ENCODE results near the gene EPHA3. TPM values are rescaled to one million over a fixed set of nuclear protein-coding genes. Genes with fewer than 3 reads are reported as not detected.

Gene EPHA3
- total RNA-seq, 1 donor from 2014 or later = not detected

DNA sequence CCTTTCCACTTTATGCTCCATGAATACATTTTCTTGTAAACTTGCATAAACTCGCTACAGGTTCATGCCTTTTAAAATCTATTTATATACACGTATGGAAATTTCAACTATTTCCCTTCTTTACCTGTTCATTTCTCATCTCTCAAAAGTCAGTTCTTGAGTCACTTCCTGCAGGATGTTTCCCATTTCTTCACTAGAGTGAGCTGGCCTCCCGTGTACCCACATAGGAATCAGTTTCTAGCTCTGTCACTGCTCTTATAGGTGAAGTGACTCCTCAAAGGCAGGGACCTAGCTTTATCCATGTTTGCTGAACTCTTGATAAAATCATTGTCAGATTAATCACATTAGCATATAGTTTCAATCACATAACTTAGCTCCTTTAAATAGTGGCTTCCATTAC is 259.7 kb downstream of the EPHA3 start:
- DNase-seq = no peak

DNA sequence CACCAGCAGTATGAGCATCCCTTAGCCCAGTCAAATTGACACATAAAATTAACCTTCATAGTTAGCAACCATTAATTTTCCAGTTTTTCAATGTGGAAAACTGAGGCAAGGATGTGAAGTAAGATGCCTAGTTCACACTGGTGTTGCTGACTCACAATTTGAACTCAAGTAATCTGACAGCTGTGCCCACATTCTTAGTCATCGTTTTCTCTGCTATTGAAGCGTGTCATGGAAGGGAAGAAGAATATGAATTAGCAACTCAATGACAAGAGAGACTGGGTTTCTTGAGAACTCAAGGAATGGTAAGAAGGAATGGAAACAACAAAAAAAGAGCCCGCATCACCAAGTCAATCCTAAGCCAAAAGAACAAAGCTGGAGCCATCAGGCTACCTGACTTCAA is 261.4 kb downstream of the EPHA3 start:
- DNase-seq = no peak

DNA sequence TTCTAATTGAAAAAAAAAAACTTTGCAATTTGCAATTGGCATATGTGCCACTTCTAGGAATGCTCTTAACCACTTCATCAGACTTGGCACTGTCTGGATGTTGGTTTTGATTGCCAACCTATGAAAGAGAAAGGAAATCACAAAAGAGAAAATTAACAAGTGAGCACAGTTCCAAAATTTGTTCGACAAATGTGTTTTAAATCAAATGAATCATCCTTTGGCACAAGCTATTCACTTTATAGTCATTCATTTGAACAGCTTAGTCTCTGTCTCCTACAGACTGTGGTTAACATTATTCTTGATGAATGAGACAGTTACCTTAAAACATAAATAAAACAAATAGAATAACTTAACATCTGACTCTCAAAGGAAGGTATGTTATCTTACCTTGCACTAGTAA is 265.0 kb downstream of the EPHA3 start:
- DNase-seq = no peak

DNA sequence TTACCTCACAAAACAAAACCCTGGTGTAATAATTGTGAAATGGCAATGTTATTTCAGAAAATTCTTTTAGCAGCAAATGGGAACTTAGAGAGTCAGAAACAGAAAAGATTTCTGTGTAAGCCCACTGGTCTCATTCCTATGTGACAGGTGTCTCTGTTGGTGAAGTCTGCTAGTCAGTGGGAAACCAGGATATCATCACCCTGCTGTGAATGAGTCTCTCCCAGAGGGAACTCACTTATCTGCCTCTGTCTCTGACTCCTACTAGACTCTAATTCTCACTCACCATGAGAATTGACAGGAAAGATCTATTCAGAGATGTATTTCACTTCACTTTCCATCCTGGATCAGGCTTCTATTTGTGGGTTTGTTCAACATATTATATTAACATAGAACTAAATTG is 266.0 kb downstream of the EPHA3 start:
- no peak for DNase-seq

DNA sequence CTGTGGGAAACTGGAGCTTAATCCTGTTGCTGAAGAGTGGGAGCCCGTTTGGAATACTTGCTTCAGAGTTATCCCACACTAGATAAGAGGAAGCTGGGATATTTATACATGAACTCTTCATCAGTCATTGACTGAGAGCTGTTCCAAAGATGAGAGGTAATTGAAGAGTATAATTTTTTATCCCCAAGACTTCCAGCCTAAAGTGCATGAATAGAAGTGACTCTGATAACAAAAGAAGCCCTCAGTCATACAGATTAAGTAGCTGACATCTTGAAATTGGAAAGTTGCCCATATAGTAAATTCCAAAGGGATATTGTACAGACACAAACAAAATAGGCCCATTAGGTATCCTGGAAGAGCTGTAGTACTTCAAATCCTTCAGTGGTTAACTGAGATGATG is 268.0 kb downstream of the EPHA3 start:
- DNase-seq = no peak

DNA sequence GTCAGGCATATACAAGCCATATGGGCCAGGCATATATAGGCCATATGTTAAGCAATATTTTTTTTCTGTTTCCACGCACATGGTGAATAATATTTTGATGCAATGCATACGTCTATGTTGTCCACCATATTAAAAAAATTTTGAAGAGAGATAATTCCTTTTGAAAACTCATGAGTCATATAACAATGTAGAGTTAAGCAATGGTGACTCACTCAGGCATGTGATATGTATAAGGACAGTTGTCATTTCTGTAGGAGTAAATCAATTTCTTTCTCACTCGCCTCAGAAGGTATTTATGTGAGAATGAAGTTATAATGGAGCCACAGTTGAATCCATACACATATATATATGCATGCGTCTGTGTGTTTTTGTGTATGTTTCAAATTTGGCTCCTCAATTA is 272.6 kb downstream of the EPHA3 start:
- no peak for DNase-seq

DNA sequence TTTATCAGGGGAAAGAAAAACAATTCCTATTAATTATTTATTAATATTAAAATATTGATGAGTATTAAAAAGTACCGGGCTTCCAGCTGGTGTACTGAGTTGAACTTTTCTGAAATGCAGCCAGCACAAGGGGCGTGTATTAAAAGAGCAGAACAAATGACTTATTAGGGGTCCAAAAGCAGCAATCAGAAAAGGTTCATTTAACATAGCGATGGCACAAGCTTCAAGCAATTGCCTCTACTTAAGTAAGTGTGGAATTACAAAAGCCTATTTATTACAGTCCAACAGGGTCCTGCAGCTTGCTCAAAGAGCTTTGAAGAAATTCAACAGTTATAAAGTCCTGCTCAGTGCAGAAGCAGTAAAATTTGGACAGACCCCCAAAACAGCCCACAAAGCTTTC is 285.6 kb downstream of the EPHA3 start:
- DNase-seq = no peak

DNA sequence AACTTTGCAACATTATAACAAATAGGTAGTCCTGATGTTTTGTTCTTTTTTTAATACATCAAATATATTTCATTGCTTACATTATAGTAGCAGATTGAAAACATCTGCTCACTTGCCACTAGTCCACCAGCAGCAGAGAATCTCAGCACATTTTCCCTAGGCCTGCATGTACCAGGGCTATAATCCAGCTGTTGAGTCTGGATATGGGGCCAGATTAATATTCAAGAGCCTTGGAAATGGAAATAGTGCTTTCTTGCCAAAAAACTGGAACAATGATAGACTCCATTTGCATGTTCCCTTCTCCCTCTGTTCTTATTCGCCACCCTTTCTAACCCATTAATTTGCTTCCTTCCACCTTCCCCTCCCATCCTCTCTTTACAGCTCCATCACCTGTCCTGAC is 288.0 kb downstream of the EPHA3 start:
- DNase-seq = no peak

DNA sequence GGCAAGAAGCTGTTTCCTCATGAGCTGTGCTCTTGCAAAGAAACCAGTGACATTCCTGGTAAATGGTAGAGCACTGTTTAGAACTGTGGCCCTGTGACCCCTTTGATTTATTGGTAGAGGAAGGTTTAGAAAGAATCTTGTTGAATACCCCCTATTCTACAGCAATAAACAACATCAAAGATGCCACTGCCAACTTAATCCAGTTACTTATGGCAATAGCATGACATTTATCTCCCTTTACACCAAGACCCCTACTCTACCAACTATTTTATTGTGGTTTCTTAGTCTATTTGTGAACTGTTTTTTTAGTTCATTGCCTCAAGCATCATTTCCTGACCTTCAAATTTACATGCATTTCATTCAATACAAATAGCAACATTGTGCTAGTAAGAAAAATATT is 288.6 kb downstream of the EPHA3 start:
- DNase-seq = no peak

DNA sequence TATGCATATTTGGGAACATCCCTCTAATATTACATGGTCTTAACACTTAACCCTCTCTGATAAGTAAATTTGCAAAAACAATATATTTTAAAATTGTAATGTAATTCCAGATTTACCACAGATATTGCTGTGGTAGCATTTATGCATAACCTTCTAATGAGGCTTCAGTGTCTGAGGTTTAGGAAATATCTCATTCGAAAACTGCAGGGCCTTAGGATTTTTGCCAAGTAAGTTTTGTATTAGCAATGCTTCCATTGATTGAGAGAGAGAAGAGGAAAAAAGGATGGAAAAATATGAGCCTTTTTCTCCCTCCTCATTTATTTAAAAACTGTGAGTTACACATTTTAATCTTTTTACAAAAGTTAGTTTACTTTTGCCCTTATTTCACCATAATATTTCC is 294.6 kb downstream of the EPHA3 start:
- DNase-seq = no peak

DNA sequence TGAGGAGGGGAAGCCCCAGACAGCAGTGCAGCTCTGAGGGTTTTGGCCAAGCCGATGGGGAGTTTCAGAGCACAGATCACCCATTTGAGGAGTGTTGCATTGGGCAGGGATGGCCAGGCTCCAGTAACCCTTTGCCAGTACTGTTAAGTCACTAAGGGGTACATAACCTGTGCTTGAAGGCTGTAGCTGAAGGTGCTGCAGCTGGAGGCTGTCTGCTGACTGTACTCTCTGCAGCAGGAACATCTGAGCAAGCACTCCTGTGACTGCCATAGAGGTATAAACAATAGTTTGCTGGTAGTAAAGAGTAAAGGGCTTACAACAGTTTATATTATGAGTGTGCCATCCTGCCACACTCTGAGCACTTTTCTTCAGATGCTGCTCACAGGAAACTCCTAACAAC is 297.8 kb downstream of the EPHA3 start:
- DNase-seq = no peak

DNA sequence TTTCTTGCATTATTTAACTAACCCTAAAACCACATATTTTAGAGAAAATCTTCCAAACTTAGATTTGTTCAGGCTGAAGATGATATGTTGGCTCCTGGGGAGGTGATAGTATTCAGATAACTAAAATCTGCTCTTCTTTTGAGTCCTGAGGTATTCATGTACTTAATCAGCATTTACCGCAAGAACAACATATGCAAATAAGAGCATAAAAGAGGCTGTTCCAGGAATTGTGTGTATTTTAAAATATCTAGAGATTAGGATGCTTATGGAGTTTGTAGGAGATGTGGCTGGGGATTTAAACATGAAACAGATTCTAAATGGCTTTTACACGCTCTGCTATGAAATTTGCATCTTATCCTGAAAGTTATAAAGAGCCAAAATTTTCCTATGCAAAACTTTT is 298.2 kb downstream of the EPHA3 start:
- no peak for DNase-seq

DNA sequence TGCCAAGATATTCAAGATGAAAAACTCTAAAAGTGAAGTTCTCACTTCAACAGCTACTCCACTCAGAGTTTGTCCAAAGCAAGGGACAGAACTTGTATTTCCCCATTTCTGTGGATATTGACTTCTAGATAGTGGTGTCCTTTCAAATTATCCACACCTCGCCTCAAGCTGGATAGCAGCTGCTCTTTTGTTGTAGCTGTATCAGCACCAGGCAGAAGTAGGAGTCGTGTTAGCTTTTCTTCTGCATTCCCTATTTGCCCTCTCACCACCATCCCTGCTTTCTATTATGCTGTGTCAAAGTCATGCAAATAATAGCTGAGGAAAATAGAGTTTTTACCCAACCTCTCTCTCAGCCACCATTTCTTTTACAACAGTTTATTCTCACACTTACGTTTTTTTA is 303.8 kb downstream of the EPHA3 start:
- no peak for DNase-seq

DNA sequence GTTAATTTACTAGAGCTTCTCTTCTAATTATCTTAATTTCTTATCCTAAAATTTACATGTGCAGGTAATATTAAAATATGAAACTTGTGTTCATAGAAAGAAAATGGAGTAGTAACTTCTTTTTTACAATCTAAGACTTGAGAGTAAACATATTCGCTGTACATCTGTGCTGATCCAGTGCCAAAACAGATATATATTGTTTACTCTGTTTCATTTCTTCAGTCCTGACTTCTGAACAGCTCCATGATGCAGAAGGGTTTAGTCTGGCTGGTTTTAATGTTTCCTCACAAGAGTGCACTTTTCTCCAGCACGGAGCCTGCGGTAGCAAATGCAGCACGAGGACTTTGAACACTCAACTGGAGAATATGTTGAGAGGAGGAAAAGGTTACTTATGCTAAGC is 306.8 kb downstream of the EPHA3 start:
- no peak for DNase-seq

DNA sequence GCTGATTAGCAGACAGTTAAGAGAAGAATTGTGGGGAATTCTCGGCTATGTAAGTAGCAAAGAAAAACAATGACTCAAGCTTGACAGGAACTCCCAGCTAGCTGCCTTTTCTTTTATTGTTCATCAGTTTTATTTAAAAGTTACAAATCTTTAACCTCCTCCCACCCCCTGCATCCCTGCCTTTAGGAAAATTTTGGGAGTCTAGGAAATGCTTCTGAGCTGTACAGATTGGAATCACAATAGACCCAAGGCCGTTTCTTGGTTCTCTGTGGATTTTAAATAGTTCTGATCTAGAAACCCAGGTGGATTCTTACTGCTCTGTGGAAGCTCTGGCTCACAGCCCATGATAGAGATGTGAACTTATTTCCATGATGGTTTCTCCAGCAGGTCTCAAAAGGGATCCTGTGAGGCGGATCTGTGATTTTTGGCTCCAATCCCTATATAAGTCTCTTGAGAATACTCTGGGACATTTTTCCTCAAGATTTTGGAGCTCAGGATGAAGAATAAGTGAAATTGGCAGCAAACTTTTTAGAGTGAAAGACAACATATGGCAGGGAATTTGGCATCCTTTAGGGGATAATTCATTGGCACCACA is 312.3 kb downstream of the EPHA3 start:
- no peak for DNase-seq

DNA sequence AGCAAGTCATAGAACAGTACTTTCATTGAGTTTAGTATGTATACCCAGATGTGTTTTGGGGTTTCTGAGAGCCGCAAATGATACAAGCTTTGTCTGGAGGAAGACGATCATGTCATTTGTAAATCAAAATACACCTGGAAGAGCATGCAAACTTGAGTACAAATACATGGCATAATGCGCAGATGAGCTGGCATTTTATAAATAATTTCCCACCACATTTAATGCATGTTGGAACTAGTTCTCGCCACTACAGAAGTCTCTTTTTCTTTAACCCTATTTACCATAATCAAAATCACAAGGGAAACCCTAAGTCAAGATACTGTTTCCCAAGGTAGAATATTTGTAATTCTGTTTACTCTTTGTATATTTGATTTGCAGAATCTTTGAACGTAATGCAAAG is 318.6 kb downstream of the EPHA3 start:
- no peak for DNase-seq

DNA sequence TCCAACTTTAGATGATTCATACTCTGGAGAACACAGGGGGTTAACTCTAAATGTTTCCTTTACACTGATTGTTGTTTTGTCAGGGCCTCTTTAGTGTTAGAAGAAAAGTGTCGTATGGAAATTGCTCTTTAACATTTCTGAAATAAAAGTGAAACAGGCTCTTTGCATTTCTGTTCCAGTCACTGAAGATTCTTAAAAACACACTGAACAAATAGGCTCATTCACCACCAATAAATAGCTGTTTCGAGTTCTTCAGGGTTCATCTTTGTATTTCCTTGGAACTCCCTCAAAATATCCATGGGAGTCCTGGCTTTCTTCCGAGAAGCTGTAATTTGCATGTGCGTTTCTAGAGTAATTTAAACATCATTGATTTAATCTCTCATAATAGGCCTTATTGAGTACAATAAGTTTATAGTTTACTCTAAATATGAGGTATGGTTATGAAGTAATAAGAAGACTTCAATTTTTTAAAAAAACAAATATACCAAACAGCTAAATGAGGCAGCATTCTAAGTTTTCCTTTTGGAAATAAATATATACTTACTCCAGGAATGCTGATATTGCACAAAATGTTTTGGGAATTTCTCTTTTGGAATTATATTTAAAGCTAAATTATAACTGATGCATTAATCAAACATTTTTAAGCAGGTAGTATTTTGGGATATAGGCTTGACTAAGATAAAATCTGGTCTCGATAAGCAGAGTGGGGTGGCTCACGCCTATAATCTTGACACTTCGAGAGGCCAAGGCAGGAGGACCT is 327.4 kb downstream of the EPHA3 start:
- DNase-seq = no peak

DNA sequence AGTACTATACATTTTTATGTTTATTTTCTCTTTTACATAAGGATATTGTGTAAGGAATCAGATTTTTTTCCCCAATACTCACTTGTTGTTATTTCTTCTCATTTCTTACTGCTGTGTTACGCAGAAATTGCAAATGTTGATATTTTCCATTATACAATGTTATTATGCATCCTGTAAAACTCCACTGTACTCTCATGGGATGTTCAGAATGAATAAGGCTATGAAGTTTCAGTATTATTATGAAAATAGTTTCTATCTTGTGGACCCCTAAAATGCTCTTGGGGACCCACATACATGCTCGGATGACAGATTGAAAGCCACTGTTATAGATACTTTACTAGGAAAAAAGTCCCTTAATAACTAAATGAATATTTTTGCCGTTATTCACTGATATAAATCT is 329.4 kb downstream of the EPHA3 start:
- no peak for DNase-seq

DNA sequence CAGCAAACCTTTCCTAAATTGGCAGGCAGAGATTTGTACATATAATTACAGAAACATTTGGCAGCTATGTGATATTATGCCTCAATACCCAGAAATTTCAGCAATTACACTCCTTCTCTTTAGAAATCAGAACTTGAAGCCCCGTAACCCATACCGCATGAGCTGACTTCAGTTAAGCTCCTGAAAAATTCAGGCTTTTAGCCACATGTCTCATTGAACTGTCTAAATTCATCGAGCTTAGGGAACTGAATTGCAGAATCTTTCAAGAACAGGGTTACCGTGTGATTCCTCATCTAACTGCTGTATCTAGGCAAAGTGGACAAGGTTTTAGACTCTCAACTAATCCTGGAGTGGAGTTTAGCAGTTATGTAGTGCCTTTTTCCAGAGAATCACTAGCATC is 333.0 kb downstream of the EPHA3 start:
- DNase-seq = no peak

DNA sequence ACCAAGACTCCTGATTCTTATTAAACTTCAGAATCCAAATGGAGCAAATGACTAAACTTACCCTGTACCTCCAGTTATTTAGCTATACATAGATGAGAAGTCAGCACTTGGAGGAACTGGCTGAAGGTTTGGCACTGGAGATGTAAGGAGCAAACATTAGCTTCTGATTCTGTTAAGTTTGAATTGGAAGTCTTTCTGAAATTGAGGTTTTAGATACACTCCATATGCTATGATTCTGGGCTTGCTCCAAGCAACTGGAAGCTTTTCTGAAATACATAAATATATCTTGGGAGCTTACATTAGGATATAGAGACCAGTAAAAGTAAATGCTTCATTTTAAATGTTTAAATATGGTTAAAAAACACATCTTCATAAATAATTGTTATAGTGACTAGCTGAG is 333.7 kb downstream of the EPHA3 start:
- no peak for DNase-seq

DNA sequence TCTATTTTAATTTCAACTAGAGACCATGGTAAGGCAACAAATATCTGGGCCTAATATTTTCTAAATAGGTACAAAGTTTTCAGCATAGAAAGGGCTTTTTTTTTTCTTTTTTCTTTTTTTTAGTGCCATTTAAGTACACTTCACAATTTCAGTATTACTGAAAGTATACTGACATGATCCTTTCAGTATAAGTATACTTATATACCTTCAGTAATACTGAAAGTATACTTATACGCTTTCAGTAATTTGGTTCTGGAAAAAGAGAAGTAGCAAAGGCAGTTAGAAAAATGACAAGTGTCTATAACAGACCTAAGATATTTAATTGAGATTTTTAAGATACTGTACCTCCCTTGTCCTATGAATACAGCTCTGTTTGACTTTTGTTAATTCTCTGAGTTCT is 339.2 kb downstream of the EPHA3 start:
- no peak for DNase-seq

DNA sequence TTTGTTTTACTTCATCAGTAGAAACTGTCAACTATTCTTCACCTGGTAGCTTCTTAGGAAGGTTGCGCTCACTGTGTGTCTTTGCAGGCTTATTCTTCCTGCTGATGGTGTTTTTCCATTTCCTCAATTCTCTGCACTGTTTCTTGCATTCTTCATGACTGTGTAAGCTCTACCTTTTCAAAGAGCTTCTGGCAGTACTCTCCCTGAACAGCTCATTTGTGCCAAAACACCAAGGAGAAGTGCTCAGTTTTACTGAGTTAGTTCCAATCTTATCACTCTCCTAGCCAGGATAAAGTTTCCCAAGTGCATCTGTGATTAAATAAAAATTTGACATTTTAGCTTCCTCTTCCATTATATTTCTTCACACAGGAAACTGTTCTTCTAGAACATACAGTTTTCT is 339.8 kb downstream of the EPHA3 start:
- DNase-seq = no peak

DNA sequence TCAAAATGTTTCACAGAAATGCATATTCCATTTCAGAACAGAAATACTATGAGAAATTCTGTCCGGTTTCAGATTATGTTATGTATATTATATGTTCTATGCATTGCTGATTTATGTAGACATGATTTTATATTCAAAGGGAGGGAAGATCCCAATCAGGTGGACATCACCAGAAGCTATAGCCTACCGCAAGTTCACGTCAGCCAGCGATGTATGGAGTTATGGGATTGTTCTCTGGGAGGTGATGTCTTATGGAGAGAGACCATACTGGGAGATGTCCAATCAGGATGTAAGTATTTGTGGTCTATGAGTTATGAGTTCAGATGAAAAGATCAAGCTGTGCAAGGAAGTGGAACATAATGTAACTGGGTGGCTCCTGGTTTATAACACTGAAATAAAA is 341.7 kb downstream of the EPHA3 start:
- no peak for DNase-seq

DNA sequence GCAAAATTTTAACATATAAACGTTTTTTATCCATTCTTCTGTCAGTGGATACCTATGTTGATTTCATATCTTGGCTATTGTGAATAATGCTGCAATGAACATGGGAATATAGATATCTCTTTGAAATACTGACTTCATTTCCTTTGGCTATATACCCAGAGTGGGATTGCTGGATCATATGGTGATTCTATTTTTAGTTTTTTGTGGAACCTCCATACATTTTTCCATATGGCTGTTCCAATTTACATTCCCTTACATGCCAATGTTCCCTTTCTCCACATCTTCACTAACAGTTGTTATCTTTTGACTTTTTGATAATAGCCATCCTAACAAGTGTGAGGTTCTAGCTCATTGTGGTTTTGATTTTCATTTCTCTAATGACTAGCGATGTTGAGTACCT is 344.6 kb downstream of the EPHA3 start:
- DNase-seq = no peak

DNA sequence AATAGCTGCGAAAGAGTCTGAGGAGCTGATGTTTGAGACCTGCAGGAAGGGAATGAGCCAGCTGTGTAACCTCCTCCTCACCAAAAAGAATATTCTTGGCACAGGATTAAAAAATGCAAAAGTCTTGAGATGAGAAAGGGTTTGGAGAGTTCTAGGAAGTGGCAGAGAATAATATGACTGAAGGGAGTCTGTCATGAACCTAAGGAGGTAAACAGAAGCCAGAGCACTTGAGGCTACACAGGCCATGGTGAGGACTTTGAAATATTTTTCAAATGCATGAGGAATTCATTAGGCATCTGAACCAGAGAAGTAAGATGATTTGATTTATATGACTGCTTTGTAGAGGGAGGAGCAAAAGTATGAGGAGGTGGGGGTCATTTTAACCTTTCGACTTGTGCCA is 347.8 kb downstream of the EPHA3 start:
- DNase-seq = no peak
